COR-L47 (cell line): ENCODE measurements around the gene SLC15A4.
"Not testable (repeated sequence)": the region's sequence is repeated elsewhere in the genome, so short reads cannot be mapped to it uniquely, and the experiment has no call there.

Experiments
- DNase-seq: peaks from one replicate; lab custom pipeline; 2025; lab: John Stamatoyannopoulos, UW

Gene SLC15A4

DNA sequence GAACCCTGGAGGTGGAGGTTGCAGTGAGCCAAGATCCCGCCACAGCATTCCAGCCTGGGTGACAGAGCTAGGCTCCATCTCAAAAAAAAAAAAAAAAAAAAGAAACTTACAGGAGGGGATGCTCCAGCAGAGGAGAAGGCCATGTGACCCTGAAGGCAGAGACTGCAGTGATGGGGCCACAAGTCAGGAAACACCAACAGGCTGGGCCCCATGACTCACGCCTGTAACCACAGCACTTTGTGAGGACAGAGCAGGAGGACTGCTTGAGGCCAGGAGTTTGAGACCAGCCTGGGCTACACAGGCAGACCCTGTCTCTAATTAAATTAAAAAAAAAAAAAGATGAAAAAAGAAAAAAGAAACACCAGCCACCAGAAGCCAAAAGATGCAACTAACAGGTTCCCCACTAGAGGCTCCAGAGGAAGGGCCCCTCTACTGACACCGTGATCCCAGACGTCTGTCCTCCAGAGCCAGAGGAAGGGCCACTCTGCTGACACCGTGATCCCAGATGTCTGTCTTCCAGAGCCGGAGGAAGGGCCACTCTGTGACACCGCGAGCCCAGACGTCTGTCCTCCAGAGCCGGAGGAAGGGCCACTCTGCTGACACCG lies 20.4 kb upstream of the SLC15A4 start:
- no peak for DNase-seq

DNA sequence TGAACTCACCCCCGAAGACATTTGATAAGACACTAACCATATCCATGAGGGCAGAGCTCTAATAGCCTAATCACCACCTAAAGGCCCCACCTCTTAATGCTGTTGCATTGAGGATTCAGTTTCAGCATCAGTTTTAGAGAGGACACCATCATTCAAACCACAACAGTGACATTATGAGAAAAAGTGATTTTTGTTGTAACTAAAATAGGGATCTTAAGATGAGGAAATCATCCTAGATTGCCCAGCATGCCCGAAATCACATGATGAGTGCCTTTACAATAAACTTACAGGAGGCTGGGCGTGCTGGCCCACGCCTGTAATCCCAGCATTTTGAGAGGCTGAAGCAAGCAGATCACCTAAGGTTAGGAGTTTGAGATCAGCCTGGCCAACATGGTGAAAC lies 19.8 kb upstream of the SLC15A4 start:
- DNase-seq, result no peak

DNA sequence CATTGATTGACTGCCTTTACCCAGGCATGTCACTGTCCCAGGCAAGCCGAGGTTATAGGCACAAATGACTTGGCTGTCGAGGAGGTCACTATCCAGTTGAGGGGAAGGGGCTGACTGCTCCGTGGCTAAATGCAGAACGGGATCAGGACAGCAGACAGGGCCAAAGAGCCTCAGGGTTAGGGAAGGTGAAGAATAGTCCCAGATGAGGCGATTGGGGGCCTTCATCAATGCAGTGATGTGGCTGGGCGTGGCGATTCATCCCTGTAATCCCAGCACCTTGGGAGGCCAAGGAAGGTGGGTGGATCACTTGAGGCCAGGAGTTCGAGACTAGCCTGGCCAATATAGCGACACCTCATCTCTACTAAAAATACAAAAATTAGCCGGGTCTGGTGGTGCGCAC lies 18.8 kb upstream of the SLC15A4 start:
- DNase-seq, result no peak

DNA sequence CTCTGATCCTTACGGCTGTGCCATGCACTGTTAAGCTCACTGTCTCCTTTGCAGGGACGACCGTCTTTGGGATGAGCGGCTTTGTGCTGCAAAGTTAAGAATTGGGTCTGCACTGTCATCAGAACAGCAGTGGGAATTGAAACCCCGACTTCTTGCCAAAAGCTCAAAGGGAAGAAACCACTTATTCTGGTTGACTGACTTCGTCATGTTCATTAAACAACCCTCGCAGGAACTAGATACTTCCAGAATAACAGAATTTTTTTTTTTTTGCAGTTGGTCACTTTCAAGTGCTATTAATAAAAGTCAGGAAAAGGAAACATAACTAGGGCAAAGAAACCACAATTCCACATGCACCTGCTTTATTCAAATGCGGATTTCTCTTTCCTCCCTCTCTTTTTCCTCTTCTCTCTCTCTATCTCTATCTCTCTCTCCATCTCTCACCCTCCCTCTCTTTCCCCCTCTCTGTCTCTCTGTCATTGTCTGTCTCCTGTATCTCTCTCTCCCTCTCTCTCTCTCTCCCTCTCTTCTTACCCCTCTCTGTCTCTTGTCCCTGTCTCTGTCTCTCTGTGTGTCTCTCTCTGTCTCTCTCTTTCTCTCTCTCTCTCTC lies 17.2 kb upstream of the SLC15A4 start:
- DNase-seq, result no peak

DNA sequence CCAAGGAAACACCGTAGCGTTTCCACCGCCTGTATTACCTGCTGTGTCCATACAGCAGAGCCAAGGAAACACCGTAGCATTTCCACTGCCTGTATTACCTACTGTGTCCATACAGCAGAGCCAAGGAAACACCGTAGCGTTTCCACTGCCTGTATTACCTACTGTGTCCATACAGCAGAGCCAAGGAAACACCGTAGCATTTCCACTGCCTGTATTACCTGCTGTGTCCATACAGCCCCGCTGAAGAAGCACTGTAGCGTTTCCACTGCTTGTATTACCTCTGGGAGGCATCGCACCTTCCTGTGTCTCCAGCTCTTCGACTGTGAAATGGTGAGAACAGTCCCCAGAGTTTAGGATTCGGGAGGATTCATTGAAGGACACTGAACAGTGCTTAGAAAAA lies 16.1 kb upstream of the SLC15A4 start:
- not testable (repeated sequence) for DNase-seq

DNA sequence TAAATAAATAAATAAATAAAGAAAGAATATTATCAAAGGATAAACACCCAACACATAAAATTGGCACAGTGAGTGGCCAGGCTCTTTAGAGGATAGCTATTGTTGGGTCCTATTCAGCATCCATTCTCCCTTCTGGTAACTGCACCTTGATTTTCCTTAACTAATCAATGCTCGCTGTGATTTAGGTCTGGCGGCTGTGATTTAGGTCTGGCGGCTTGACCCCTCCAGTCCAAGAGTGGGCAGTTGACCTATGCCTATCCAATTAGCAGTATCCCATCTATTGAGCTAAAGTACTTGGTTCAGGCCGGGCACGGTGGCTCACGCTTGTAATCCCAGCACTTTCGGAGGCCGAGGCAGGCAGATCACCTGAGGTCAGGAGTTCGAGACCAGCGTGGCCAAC lies 9.7 kb upstream of the SLC15A4 start:
- DNase-seq, result no peak

DNA sequence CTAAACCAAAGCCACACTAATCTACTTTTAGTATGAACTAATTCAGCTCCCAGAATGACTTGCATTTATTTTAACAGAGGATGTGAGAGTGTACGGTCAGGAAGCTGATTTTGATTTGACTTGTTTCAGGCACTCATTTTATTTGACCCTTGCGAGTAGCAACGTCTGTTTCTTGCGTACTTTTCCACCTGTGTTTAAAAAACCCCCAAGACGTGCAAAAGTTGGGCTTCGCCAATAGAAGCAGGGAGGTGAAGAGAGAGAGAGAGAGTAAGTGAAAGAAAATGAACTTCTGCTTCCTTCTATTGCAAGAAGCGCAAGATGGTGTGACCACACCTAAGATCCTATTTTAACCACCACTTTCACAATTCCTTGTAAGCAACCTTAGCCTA lies 6.7 kb upstream of the SLC15A4 start:
- DNase-seq, result no peak

DNA sequence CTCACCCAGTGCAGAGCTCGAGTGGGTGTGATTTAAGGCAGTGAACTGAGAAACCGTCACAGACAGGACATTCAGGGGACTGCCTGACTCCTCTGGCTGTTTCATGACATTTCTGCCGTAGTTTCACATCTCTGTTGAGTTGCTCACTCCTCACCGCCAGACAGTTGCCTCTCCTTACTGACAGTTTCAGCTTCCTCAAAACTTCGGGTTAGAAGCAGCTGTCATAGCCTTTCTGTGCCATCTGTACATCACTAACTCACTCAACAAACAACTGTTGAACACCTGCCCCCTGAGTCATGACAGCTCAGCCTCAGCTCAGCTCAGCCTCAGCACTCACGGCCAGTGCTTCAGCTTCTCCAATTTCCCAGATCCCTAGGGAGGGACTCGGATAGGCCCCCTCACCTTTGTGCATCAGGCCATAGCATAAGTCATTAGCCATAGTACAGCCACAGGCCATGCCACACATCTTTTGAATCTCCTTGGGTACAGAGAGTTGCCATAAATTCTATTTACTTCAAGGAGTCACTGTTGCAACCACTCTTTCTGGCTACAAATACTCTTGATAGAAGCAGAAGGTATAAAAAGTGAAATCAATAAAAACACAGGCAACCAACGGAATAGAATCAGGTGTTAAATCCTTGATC lies 6.2 kb upstream of the SLC15A4 start:
- no peak for DNase-seq

DNA sequence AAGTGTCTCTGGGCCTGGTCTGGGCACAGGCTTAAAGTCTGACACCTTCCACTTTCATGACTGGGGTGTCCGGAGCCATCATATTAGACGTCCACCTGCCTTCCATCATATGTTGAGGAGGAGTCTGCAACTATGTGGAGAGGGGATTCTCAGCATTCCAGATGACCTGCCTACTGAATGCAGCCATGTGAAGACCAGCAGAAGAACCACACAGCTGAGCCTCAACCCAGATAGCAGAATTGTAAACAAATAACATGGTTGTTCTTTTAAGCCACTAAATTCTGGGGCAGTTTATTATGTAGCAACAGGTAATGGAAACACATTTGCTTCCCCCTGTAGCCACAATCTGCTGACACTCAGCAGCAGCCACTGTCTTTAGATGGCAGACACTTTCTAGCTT lies 4.0 kb upstream of the SLC15A4 start:
- no peak for DNase-seq

DNA sequence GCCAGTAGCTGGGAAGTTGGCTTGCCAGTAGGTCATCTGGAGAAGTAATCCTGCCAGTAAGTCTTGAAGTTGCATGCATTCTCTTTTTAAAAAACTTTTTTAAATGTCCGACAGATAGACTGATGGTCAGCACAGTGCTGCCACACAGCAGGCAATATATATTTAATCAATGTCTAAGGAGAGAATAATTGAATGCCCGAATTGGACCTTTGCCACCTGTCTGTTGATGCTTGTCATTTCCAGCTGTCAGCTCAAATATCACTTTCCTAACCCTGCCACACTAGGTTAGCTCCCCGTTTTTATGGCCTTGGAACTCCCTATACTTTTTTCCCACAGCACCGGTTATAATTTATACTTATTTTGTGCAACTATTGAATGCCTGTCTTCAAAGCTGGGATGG lies 2.1 kb upstream of the SLC15A4 start:
- no peak for DNase-seq

DNA sequence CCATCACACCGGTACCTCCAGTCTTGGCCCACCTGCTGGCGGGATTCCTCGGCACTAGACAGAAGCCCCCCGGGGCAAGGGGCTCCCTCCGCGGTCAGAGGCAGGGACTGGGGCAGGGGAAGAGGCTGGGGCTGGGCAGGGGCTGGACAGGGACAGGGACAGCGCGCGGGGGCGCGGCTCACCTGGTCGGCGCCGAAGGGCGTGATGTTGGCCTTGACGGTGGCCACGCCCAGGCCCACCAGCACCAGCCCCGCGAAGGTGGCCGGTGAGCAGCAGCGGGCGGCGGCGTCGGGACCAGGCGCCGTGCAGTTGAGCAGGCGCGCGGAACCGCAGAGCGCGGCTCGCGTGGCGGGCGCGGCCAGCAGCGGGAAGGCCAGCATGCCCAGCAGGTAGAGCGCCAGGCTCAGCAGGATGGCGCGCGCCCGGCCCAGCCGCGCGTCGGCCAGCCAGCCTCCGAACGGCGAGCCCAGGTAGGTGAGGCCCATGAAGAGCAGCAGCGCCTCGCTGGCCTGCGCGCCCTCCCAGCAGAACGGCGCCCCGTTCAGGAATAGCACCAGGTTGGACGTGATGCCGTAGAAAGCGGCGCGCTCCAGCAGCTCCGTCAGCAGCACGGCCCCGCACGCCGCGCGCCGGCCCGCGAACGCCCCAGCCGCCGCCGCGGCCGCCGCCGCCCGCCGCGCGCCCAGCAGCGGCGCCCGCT lies 392 bp downstream of the SLC15A4 start:
- no peak for DNase-seq

DNA sequence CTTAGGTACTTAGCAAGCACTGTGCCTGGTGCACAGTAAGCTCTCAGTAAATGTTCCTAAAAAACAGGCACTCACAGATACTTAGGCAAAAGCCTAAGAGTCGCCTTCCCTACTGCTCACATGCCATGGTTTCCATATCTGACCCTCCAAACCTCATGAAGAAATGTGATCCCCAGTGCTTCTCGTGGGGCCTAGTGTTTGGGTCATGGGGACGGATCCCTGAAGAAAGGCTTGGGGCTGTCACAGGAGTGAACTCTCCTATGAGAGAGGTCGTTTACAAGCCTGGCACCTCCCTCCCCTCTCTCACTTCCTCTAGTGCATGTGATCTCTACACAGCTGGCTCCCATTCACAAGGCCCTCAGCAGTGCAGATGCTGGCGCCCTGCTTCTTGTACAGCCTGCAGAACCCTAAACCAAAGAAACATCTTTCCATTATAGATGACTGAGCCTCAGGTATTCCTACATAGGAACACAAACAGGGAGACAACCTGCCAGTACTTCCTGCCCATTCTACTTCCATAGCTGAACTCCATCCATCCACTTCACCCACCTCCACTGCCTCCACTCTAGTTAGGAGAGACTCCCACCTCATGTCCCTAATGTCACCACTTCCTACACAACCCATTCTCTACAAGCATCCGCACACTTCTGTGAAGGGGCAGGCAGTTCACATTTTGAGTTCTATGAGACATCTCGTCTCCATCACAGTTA lies 2.9 kb downstream of the SLC15A4 start:
- DNase-seq, result no peak

DNA sequence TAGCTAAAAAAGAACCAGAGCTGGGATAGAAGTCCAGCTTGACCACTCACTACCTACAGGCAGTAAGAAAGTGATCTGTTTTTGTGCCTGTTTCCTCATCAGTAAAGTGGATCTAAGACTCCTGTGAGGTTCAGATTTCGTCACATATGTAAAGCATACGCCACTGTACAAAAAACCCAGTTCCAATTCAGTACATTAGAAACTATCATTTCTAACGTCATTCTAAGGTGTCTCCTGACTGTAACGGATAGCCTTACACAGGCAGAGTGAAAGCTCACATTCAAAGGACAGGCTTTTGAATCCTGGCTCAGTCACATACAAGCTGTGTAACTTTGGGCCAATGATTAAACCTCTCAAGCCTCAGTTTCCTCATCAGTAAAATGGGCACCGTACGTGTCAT lies 3.5 kb downstream of the SLC15A4 start:
- DNase-seq, result no peak

DNA sequence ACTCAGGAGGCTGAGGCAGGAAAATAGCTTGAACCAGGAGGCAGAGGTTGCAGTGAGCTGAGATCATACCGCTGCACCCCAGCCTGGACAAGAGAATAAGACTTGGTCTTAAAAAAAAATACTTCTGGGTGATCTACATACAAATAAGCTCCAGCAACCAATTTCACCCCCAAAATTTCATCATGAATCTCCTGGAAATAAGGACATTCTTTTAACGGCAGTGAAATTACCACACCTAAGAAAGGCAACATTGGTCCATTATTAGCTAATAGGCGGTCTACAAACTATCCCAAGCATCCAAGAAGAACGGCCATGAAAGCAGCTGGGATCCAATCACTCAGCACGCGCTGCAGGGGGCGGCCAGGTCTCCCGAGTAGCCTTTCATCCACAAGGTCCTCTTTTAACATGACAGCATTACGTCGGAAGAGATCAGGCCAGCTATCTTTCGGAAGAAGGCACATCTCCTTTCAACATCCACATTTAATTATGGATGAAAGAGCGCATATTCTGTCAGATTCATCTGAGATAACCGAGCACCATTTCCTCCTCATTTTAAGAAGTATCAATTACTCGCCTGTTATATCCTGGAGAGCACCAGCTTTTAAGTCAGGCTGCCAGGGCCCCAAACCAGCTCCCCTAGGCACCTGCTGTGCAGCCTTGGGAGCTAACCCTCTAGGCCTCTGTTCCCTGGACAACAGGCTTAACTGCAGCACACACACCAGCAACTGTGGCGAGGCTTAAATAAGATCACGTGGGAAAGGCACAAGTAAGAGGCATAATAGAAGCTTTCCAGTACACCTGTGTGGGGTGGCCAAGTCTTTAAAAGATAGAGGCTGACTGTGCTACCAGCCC lies 4.2 kb downstream of the SLC15A4 start:
- DNase-seq, result no peak

DNA sequence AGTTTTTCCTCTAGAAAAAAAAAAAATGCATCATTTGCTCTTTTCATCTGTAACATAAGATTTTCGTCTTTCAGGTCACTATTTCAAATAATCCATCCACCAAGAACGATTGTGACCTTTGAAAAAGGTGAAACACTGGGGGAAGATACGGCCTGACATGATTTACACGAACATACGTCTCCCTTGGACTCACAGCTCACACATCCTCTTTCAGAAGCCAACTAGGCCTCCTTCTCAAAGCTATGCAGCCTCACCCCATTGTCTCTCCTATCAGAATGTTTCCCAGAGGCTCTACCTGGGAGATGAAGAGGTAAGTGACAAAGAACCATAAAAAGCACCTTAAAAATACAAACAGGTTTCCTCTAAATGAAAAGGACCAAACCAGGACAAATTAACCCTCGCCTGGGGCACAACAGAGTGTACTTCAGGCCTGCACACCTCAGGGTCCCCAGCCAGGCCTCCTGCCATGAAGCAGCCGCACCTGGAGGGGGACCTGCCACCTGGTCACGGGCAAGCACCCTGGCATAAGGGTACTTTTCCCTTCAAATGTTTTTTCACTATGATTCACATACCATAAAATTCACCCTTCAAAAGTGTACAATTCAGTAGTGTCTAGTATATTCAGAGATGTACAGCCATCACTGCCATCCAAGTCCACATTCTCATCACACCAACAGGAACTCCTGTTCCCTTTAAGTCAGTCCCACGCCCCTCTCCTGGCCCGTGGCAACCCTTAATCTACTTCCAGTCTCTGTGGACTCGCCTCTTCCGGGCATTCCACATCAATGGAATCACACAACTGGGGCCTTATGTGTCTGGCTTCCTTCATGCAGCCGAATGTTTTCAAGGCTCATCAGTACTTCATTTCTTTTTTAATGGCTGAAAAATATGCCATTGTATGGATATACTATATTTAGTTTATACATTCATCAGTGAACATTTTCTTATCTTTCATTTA lies 5.4 kb downstream of the SLC15A4 start:
- DNase-seq, result no peak

DNA sequence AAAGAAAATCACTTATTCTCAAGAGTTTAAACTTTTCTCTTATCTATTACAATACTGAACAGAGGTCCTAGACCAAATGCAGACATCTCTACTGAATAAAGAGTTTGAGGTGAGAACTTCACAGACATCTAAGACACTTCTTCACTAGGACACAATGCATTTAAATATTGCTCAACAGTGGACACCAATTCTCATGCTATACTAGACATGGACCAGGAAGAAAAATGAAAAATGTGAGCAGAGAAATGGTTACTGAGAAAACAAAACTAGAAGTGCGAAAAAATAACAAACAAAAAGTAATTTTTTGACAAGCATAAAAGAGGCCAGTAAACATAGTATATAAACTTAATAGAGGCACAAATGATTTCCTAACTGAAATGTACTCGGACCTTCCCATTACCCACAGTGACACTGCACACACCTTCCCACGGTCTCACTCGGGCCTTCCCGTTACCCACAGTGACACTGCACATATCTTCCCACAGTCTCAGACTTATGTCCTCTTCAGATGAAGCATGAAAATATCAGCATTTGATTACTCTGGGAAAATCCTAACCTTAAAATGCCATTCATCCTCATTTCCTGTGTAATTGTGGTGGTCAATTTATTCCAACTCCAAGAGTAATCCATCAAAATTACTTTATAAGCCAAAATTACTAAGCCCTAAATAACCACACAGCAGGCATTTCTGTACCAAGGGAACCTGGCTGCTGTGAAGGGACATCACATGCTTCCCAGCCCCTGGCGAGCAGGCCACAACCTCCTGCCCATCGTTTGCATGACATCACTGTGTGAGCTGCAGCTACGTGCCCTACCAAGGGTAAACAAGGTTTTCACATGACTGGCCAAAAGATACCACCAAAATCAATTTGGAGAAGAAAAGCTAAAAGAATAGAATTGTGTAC lies 6.4 kb downstream of the SLC15A4 start:
- peak; percentile 39 for DNase-seq

DNA sequence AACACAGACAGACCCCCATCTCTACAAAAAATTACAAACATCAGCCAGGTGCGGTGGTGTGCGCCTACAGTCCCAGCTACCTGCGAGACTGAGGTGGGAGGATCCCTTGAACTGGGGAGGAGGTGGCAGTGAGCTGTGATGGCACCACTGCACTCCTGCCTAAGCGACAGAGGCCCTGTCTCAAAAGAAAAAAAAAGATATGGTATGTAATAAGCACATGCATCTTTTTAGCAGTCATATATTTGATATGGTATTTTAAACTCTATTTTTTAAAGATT lies 7.2 kb downstream of the SLC15A4 start:
- no peak for DNase-seq

DNA sequence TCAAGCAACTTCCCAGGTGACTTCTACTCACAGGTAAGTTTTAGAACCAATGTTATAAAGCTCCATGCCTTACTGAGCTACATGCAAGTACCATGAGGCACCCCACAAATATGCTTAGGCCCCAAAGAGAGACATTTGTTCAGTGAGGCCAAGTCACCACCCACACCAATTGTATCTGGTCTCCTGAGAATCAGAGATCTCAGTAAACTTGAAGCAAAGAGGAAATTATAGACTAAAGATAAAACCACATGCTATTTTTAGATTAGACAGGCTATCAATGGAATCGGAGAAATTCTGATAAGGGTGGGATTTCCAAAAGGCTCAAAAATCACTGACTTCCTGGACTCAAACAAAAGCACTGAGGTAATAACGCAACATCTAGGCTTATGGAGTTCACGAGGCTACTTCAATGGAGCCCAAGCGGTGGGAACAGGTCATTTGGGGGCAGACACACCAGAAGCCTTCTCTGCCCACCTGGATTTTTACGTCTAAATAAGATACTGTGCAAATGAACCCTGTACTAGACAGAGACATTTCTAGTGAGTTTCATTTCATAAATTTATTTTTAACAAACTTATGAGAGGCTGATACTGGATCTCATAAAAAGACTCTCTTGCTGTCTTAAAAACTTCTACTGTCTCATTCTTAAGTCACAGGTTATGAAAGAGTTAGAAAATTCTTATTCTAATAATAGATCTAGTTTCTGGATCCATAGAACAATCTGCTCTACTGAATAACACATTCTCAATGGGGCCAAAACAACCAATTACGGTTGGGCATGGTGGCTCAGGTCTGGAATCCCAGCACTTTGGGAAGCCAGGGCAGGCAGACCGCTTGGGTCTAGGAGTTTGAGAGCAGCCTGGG lies 7.7 kb downstream of the SLC15A4 start:
- no peak for DNase-seq
